NOMO-1 treated with DMSO at 0.1 percent for 48 hours (cell line): ENCODE data around the gene ZNF74.
A peak's percentile ranks its signal among the peaks of the same experiment; 100 is the strongest.

ENCODE experiments used
- DNase-seq: peaks from one replicate; lab custom pipeline; 2025; ENCODE audit not compliant: unreplicated experiment; lab: John Stamatoyannopoulos, UW

ZNF74 gene

DNA sequence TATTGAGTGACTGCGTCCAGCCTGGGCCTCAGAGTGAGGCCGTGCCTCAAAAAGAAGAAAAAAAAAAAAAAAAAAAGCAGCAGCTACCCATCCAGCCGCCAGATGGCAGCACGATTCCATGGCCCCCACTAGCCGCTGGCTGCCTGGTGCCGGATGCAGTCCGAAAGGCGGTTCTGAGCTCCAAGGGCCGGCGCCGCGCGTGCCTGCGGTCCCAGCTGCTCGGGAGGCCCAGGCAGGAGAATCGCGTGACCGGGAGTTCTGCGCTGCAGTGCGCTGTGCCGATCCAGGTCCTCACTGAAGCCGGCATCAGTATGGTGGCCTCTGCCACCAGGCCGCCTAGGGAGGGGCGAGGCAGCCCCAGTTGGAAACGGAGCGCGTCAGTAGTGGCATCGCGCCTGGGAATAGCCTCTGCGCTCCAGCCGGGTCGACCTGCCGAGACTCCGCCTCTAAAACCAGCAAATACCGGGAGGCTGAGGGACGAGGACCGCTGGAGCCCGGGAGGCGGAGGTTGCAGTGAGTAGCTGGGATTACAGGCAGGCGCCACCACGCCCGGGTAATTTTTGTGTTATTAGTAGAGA, 24.3 kb downstream of the ZNF74 start:
- DNase-seq = peak; percentile 48

GRCh38 chr22:20419664-20419951, 25.7 kb downstream of the ZNF74 start:
- no peak for DNase-seq

- no peak for DNase-seq
Measured at GRCh38 chr22:20420157-20420842, 26.3 kb downstream of the ZNF74 start.

DNA sequence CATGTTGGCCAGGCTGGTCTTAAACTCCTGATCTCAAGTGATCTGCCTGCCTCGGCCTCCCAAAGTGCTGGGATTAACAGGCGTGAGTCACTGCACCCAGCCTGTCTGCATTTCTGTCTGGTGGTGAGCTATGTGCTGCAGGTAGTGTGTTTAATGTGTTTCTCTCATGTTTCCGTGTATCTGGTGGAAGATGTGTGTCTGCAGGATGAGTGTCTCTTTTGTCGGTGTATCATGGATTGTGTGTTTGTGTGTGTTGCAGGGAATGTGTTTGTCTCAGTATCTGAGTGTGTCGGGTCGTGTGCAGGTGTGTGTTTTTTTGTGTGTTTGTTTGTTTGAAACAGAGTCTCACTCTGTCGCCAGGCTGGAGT, 27.5 kb downstream of the ZNF74 start:
- no peak for DNase-seq

- DNase-seq = no peak
Measured at GRCh38 chr22:20422271-20423007, 28.5 kb downstream of the ZNF74 start.

- DNase-seq = no peak
Measured at GRCh38 chr22:20423008-20423905, 29.3 kb downstream of the ZNF74 start.

DNA sequence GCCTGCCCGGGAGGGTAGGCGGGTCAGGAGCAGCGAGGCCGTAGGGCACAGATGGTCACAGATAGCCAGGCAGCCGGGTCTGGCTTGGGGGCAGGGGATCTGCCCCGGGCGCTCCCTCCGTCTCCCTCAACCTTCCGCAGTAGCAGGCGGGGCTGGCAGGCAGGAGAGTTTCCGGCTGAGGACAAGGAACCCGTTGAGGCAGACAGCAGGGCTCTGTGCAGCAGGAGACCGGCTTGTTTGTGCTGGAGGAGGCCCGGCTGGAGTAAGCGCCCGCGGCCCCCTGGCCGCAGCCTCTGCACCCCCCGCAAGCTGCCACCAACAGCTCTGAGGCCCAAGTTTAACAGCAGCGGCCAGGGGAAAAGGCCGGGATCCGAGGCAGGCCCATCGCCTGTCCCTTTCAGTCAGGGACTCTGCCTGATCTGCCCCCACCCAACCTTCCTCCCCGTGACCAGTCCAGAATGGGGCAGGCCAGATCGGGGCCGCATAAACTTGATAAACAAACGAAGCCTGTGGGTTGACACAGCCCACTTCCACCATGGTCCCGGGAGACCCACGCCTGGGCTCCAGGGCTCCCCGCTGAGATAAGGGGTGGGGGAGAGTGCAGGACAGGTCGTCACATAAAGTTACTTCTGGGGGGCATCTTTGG, 30.1 kb downstream of the ZNF74 start:
- DNase-seq = no peak

DNA sequence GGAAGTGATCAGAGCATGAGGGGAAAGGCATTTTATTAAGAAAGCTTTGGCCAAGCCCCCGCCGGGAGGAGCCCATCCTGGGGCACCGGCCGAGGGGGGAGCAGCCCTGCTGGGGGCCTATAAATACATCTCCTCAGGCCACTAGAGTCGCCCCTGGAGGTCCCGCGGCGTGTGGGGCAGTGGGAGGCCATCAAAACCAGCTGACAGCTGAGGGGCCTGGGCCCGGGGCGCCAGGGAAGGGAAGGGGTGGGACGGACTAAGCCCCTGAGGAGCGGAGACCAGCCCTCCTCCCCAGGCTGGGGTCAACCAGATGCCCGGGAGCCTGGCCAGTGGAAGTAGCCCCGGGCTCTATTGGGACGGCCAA, 30.6 kb downstream of the ZNF74 start:
- DNase-seq = no peak

GRCh38 chr22:20424932-20425565, 31.1 kb downstream of the ZNF74 start:
- DNase-seq = no peak

DNA sequence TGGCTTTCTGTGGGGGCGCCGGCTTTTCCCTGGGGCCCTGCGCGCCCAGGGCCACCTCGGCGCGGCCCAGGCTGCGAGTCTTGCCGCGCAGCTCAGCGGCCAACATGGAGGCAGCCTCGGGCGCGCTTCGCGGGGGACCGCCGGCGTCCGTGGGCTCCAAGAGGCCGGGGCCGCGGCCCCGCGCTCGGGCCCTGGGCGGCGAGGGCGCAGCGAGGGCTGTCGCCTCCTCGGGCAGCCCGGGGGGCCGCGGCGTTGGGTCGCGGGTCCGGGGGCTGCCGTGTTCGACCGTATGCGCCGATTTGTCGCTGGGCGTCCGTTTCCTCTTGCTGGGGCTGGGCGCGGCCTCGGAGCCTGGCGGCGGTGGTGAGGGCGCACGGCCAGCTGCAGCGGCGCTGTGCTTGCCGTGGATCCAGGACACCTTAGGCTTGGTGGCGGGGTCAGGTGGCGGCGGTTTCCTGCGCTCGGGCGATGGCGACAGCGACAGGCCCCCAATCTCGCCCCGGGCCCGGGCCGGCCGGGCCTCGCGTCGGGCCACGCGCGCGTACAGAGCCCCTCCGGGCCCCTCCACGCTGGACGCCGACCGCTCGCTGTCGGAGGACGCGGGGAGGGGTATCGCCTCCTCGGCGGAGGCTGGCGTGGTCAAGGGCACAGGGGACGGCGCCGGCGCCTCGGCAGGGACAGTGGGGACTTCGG, 31.8 kb downstream of the ZNF74 start:
- DNase-seq = no peak

DNA sequence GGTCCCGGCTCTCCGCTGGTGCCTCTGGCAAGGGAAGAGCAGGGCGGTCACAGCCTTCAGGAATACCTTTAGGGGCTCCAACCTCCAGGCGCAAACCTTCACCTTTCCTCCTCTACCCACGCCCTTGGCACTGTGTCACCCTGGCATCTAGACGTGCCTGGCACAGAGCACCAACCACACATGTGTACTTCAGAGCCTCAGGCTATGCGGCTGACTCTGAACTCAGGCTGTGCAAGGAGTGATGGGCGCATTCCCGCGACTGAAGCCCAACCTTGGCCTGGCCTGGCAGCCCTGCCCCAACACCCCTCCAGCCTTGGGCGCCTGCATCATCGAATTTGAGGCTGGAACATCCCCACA, 32.3 kb downstream of the ZNF74 start:
- no peak for DNase-seq

DNA sequence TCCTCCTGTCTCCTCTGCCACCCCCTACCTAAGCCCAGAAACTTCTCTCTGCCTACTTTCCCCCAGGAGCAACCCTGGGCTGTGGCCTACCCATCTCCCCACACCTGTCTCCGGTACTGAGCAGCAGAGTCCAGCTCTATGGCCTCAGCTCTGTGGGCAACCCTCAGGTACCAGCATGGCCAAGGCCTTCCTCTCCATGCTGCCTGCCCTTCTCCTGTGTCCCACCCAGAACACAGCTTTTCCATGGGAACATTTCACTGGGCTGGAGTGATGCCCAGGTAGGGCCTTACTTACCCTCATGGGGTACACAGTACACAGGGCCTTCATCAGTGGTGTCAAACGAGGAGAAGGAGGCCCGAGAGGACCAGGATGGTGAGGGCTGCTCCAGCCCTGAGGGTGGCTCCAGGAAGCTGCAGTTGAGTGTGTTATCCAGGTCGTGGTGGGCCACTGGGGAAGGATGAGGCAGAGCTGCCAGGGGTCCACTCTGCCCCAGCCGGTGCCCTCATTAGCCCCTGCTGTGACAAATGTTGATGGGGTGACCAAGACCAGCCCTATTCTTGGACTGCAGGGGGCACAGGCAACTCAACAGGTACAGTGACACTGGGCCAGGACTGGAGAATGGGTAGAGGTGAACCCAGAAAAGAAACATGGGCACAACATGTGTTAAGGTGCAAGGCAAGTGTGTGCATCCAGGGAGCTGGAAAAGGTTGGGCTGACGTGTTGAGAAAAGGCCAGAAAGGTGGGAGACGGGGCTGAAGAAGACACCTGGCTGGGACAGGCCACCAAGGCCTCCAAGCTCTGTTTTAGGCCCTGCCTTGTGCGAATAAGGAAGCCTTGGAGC, 33.4 kb downstream of the ZNF74 start:
- DNase-seq = no peak

DNA sequence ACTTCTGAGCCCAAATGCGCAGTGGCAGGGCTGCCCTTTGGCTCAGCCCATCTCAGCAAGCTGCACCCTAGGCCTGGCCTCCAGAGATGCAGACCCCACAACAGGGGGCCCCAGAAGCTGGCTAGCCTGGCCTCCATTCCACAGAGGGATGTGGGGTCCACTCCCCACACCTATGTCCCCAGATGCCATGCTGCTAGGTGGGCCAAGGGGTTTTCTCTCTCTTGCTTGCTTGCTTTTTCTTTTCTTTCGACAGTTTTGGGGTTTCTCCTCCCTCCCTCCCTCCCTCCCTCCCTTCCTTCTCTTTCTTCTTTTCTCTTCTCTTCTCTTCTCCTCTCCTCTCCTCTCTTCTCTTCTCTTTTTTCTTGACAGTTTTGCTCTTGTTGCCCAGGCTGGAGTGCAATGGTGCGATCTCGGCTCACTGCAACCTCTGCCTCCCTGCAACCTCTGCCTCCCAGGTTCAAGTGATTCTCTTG, 34.0 kb downstream of the ZNF74 start:
- DNase-seq = no peak

GRCh38 chr22:20428496-20429253, 34.7 kb downstream of the ZNF74 start:
- no peak for DNase-seq

GRCh38 chr22:20429254-20430100, 35.5 kb downstream of the ZNF74 start:
- DNase-seq = peak; percentile 38

GRCh38 chr22:20430101-20430719, 36.3 kb downstream of the ZNF74 start:
- peak; percentile 13 for DNase-seq
